ENCODE results near the gene CSMD2.

- TF ChIP-seq CTCF (conservative IDR thresholded peaks at IDR 0.05; ENCODE audit: low read length) (no peak), EZH2phosphoT487 (IDR thresholded peaks at IDR 0.05; ENCODE audit: borderline replicate concordance) (no peak)
Measured at GRCh38 chr1:33599516-33600115, 565.4 kb downstream of the CSMD2 start.
